ENCODE results near the gene LCN6.
"Not testable (repeated sequence)": the region's sequence is repeated elsewhere in the genome, so short reads cannot be mapped to it uniquely, and the experiment has no call there.

The LCN6 gene

GRCh38 chr9:136787690-136788400, 39.5 kb upstream of the LCN6 start:
- no peak for TF ChIP-seq PKNOX1 (IDR thresholded peaks at IDR 0.05)
- TF ChIP-seq NFRKB (IDR thresholded peaks at IDR 0.05) = no peak
- TF ChIP-seq L3MBTL2 (conservative IDR thresholded peaks at IDR 0.05) = no peak
- TF ChIP-seq CTBP1 (IDR thresholded peaks at IDR 0.05; ENCODE audit: borderline replicate concordance) = no peak
- no peak for TF ChIP-seq FOXK2 (IDR thresholded peaks at IDR 0.05)
- TF ChIP-seq SUZ12 (IDR thresholded peaks at IDR 0.05) = no peak
- TF ChIP-seq TARDBP (IDR thresholded peaks at IDR 0.05) = no peak
- TF ChIP-seq ZNF384 (IDR thresholded peaks at IDR 0.05) = no peak
- POLR2A ChIA-PET = no interaction called here
- CTCF ChIA-PET = interaction anchor here (0.9 to 1.7 kb wide), 2 partner anchors 241 to 276 kb away, joined by 4 read pairs; no protein-coding TSS in a partner anchor
- DNase-seq (ENCODE audit: extremely low spot score) = peak; percentile 68

GRCh38 chr9:136786983-136787382, 38.7 kb upstream of the LCN6 start:
- POLR2A ChIA-PET; DNase-seq (ENCODE audit: extremely low spot score): not testable (repeated sequence)
- CTCF ChIA-PET = interaction anchor here (0.6 to 1.7 kb wide), 2 partner anchors 242 to 248 kb away, joined by 3 to 4 read pairs; no protein-coding TSS in a partner anchor

GRCh38 chr9:136786451-136786850, 38.1 kb upstream of the LCN6 start:
- POLR2A ChIA-PET = no interaction called here
- no peak for DNase-seq (ENCODE audit: extremely low spot score)
- TF ChIP-seq ZNF384 (IDR thresholded peaks at IDR 0.05) (no peak), FOXM1 (IDR thresholded peaks at IDR 0.05; ENCODE audit: borderline replicate concordance) (no peak), HDGF (IDR thresholded peaks at IDR 0.05; ENCODE audit: borderline replicate concordance) (no peak), FOXK2 (IDR thresholded peaks at IDR 0.05) (no peak), PKNOX1 (IDR thresholded peaks at IDR 0.05) (no peak), NFRKB (IDR thresholded peaks at IDR 0.05) (no peak), ARNT (IDR thresholded peaks at IDR 0.05) (no peak), TARDBP (IDR thresholded peaks at IDR 0.05) (no peak), CTBP1 (IDR thresholded peaks at IDR 0.05; ENCODE audit: borderline replicate concordance) (no peak), SUZ12 (IDR thresholded peaks at IDR 0.05) (no peak), ELF4 (IDR thresholded peaks at IDR 0.05) (no peak), FOXA1 (IDR thresholded peaks at IDR 0.05) (no peak)
- CTCF ChIA-PET = interaction anchor here (0.6 kb wide), 1 partner anchor 248 kb away, joined by 3 read pairs; no protein-coding TSS in a partner anchor

- DNase-seq (ENCODE audit: extremely low spot score); POLR2A ChIA-PET: not testable (repeated sequence)
- CTCF ChIA-PET = interaction anchor here (0.6 to 0.7 kb wide), 2 partner anchors 59 to 101 kb away, joined by 4 to 7 read pairs; partner anchors contain the start of gene TRAF2
Observed at GRCh38 chr9:136785565-136786355, 37.4 kb upstream of the LCN6 start.

- TF ChIP-seq HDGF (IDR thresholded peaks at IDR 0.05; ENCODE audit: borderline replicate concordance) (no peak), SUZ12 (IDR thresholded peaks at IDR 0.05) (no peak), CTBP1 (IDR thresholded peaks at IDR 0.05; ENCODE audit: borderline replicate concordance) (no peak), SP1 (IDR thresholded peaks at IDR 0.05) (no peak), FOXK2 (IDR thresholded peaks at IDR 0.05) (no peak), ZNF384 (IDR thresholded peaks at IDR 0.05) (no peak), NFRKB (IDR thresholded peaks at IDR 0.05) (no peak), PKNOX1 (IDR thresholded peaks at IDR 0.05) (no peak), ARNT (IDR thresholded peaks at IDR 0.05) (no peak), ELF4 (IDR thresholded peaks at IDR 0.05) (no peak), TARDBP (IDR thresholded peaks at IDR 0.05) (no peak), FOXM1 (IDR thresholded peaks at IDR 0.05; ENCODE audit: borderline replicate concordance) (no peak), BHLHE40 (IDR thresholded peaks at IDR 0.05; ENCODE audit: borderline replicate concordance) (no peak), L3MBTL2 (conservative IDR thresholded peaks at IDR 0.05) (no peak), FOXA1 (IDR thresholded peaks at IDR 0.05) (no peak), LEF1 (IDR thresholded peaks at IDR 0.05; ENCODE audit: borderline replicate concordance) (no peak)
- CTCF ChIA-PET = interaction anchor here (0.6 kb wide), 1 partner anchor 102 kb away, joined by 4 read pairs; the partner anchor contains the start of gene TRAF2
- POLR2A ChIA-PET = no interaction called here
- no peak for DNase-seq (ENCODE audit: extremely low spot score)
Observed at GRCh38 chr9:136784997-136785361, 36.7 kb upstream of the LCN6 start.

GRCh38 chr9:136784249-136784996, 36.1 kb upstream of the LCN6 start:
- TF ChIP-seq CTBP1 (IDR thresholded peaks at IDR 0.05; ENCODE audit: borderline replicate concordance) (no peak), PKNOX1 (IDR thresholded peaks at IDR 0.05) (peak; percentile 68)
- DNase-seq (ENCODE audit: extremely low spot score) = no peak
- ChIA-PET CTCF (interaction anchor here (1.1 kb wide), 1 partner anchor 21 kb away, joined by 3 read pairs; no protein-coding TSS in a partner anchor), POLR2A (no interaction called here)
